Measurements from ENCODE around the gene FAM228A.

GRCh38 chr2:24203787-24204150, 28.9 kb downstream of the FAM228A start:
- no peak for TF ChIP-seq CTCF (IDR thresholded peaks at IDR 0.05)
- no peak for TF ChIP-seq EZH2 (IDR thresholded peaks at IDR 0.05)
